ENCODE measurements around the gene HTR1B.

GRCh38 chr6:77424761-77425160 is 38.5 kb downstream of the HTR1B start:
- TF ChIP-seq, protein P1, sequence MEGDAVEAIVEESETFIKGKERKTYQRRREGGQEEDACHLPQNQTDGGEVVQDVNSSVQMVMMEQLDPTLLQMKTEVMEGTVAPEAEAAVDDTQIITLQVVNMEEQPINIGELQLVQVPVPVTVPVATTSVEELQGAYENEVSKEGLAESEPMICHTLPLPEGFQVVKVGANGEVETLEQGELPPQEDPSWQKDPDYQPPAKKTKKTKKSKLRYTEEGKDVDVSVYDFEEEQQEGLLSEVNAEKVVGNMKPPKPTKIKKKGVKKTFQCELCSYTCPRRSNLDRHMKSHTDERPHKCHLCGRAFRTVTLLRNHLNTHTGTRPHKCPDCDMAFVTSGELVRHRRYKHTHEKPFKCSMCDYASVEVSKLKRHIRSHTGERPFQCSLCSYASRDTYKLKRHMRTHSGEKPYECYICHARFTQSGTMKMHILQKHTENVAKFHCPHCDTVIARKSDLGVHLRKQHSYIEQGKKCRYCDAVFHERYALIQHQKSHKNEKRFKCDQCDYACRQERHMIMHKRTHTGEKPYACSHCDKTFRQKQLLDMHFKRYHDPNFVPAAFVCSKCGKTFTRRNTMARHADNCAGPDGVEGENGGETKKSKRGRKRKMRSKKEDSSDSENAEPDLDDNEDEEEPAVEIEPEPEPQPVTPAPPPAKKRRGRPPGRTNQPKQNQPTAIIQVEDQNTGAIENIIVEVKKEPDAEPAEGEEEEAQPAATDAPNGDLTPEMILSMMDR (IDR thresholded peaks at IDR 0.05), result no peak
- TF ChIP-seq POLR2A (IDR thresholded peaks at IDR 0.05), result no peak

All from right lobe of liver (tissue), 4 donors.